Activated CD8-positive, alpha-beta memory T cell treated with anti-CD3 and anti-CD28 coated beads, Interleukin-2, amount 10 ng/mL, durations not matched to agents 7 days and 5 days (primary cell): ENCODE measurements around the gene DNHD1. TPM values are rescaled to one million over a fixed set of nuclear protein-coding genes. Genes with fewer than 3 reads are reported as not detected.

Experiments
- ATAC-seq: fragments of 150-1000 bp; cut with Tn5 transposase; one replicate; pipeline ENCODE4 v1.10.0; 2021; ENCODE audit warnings: moderate library complexity
- CTCF ChIA-PET: fragments of 350-600 bp; sonication (Branson Sonifier 250); formaldehyde crosslinking; loops from one replicate; lab custom pipeline; 2021; ENCODE audit warnings: antibody characterized with exemption; lab: Charles Lee
- DNase-seq: peaks from one replicate; pipeline ENCODE4 v3.0.0-alpha.2; 2020
- H3K27ac Mint-ChIP-seq: one replicate; pipeline ENCODE4 v1.8.0; 2021; ENCODE audit warnings: mild to moderate bottlenecking, mixed read lengths
- H3K27me3 Mint-ChIP-seq: one replicate; pipeline ENCODE4 v1.8.0; 2021; ENCODE audit warnings: mixed read lengths
- H3K36me3 Mint-ChIP-seq: one replicate; pipeline ENCODE4 v1.8.0; 2021; ENCODE audit warnings: mild to moderate bottlenecking, mixed read lengths
- H3K4me1 Mint-ChIP-seq: one replicate; pipeline ENCODE4 v1.8.0; 2021; ENCODE audit warnings: mixed read lengths
- H3K4me3 Mint-ChIP-seq: one replicate; pipeline ENCODE4 v1.8.0; 2021; ENCODE audit warnings: mild to moderate bottlenecking, moderate library complexity, mixed read lengths
- H3K9me3 Mint-ChIP-seq: one replicate; pipeline ENCODE4 v1.8.0; 2022; ENCODE audit warnings: low read depth, mixed read lengths
- total RNA-seq, 2 experiments: library from RNA; stranded (reverse); gene quantifications; one replicate each; pipeline ENCODE4 v1.2.3, GENCODE V29; 2021

Gene DNHD1
- total RNA-seq, 2 experiments from 2014 or later, result 17.4 to 25.3 TPM

DNA sequence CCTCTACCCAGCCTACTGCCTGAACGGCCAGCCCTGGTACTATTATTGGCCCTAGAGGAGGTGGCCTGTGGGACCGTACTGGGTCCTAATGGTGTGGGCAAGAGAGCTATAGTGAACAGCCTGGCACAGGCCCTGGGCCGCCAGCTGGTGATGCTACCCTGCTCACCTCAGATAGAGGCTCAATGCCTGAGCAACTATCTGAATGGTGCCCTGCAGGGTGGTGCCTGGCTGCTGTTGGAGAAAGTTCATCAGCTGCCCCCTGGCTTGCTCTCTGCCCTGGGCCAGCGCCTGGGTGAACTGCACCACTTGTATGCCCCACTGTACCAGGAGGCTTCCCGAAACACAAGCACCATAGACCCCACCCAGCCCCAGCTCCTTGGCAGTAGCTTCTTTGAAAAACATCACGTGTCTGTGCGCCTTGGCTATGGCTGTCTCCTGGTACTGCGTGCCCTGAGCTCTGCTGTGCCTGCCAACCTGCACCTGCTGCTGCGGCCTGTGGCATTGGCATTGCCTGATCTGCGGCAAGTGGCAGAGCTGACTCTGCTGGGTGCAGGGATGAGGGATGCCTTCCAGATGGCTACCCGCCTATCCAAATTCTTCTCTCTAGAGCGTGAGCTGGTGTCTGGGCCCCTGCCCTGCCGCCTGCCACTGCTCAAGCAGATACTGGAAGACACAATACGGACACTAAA lies 49.0 kb downstream of the DNHD1 start:
- H3K4me1 Mint-ChIP-seq, result peaks cover 10% of the 10 kb centered on the region
- ATAC-seq, result no peak
- no peak overlapping the region for H3K4me3 Mint-ChIP-seq
- H3K36me3 Mint-ChIP-seq, result peaks cover 5% of the 10 kb centered on the region
- no peak overlapping the region for H3K27ac Mint-ChIP-seq
- DNase-seq, result no peak
- CTCF ChIA-PET, result interaction anchor here (0.8 to 0.9 kb wide), 2 partner anchors 137 to 141 kb away, joined by 3 read pairs; partner anchors contain the start of gene MRPL17
- H3K27me3 Mint-ChIP-seq, result no peaks in the 10 kb centered on the region
- H3K9me3 Mint-ChIP-seq, result no peaks in the 10 kb centered on the region

DNA sequence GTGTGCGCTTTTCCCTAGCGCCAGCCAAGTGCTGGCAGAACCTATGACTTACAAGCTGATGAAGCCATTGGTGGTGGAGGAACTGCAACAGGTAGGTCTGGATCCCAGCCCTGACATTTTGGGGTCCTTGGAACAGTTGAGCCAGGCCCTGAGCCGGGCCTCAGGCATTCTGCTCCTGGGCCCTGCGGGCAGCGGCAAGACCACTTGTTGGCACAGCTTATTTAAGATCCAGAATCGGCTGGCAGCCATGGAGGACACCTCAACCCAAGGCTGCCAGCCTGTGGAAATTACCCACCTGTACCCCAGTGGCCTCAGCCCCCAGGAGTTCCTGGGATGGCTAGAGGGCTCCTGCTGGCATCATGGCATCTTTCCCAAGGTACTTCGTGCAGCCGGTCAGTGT lies 49.7 kb downstream of the DNHD1 start:
- DNase-seq (no peak), ATAC-seq (no peak)
- Mint-ChIP-seq H3K27me3 (no peaks in the 10 kb centered on the region), H3K27ac (no peak overlapping the region), H3K4me1 (peaks cover 10% of the 10 kb centered on the region), H3K9me3 (no peaks in the 10 kb centered on the region), H3K4me3 (no peak overlapping the region), H3K36me3 (peaks cover 4% of the 10 kb centered on the region)
- CTCF ChIA-PET, result interaction anchor here (0.8 kb wide), 1 partner anchor 136 kb away, joined by 3 read pairs; the partner anchor contains the start of gene MRPL17

DNA sequence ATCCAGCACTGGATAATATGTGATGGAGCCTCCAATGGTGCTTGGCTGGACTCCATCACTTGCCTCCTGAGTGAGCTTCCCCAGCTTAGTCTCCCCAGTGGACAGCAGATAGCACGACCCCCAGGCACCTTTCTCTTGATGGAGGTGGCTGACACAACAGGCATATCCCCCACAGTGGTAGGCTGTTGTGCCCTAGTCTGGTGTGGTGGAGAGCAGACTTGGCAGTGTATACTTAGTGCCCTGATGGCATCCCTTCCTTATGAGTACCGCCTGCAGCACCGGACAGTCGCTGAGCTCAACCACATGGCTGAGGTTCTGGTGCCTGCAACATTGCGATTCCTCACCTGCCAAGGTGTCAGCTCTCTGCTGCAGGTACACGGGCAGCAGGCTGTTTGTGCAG lies 50.1 kb downstream of the DNHD1 start:
- CTCF ChIA-PET, result no interaction called here
- H3K27me3 Mint-ChIP-seq, result no peaks in the 10 kb centered on the region
- peaks cover 10% of the 10 kb centered on the region for H3K4me1 Mint-ChIP-seq
- ATAC-seq (no peak), DNase-seq (no peak)
- no peaks in the 10 kb centered on the region for H3K9me3 Mint-ChIP-seq
- no peak overlapping the region for H3K27ac Mint-ChIP-seq
- peaks cover 4% of the 10 kb centered on the region for H3K36me3 Mint-ChIP-seq
- no peak overlapping the region for H3K4me3 Mint-ChIP-seq

DNA sequence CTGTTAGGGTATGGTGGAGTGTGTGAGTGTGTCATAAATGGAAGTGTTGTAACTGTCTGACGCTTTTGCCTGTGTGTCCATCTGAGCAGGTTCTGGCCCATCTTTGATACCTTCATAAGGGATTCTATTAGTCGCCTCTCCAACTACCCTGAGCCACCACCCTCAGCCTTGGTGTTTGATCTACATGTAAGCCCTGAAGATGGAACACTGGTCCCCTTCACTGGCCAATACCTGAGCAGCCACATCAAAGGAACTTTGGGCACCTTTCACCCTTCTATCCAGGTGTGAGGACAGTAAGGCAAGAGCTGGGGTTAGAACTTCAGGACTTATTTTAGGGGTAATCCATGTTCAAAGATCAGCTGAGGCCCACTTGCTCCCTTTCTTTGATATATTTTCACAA lies 51.0 kb downstream of the DNHD1 start:
- no peak for DNase-seq
- H3K9me3 Mint-ChIP-seq, result no peaks in the 10 kb centered on the region
- H3K4me1 Mint-ChIP-seq, result peaks cover under 1% of the 10 kb centered on the region
- H3K27ac Mint-ChIP-seq, result no peak overlapping the region
- no peak overlapping the region for H3K4me3 Mint-ChIP-seq
- CTCF ChIA-PET, result interaction anchor here (1.4 kb wide), 3 partner anchors 13 to 16 kb away, joined by 3 to 4 read pairs (median 3); no protein-coding TSS in a partner anchor
- ATAC-seq, result no peak
- H3K36me3 Mint-ChIP-seq, result no peaks in the 10 kb centered on the region
- no peaks in the 10 kb centered on the region for H3K27me3 Mint-ChIP-seq

DNA sequence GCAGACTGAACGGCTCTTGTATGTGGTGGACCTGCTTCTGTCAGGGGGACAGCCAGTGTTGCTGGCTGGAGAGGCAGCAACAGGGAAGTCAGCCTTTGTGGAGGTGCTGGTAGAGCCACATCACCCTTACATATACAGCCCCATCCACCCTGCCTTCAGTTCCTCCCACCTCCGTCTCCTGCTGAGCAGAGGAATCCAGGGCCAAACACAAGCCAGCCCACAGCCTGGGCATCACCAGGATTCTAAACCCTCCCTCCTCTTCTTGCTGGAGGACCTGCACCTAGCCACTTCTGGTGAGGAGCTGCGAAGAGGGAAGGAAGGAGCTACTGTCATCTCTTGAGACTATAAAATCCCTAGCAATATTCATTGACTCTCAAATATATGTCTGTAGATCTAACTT lies 51.6 kb downstream of the DNHD1 start:
- Mint-ChIP-seq H3K4me1 (no peaks in the 10 kb centered on the region), H3K9me3 (no peaks in the 10 kb centered on the region), H3K36me3 (no peaks in the 10 kb centered on the region), H3K4me3 (no peak overlapping the region), H3K27me3 (no peaks in the 10 kb centered on the region), H3K27ac (no peak overlapping the region)
- CTCF ChIA-PET, result interaction anchor here (1.4 kb wide), 3 partner anchors 12 to 17 kb away, joined by 3 to 4 read pairs (median 3); no protein-coding TSS in a partner anchor
- ATAC-seq (no peak), DNase-seq (no peak)

DNA sequence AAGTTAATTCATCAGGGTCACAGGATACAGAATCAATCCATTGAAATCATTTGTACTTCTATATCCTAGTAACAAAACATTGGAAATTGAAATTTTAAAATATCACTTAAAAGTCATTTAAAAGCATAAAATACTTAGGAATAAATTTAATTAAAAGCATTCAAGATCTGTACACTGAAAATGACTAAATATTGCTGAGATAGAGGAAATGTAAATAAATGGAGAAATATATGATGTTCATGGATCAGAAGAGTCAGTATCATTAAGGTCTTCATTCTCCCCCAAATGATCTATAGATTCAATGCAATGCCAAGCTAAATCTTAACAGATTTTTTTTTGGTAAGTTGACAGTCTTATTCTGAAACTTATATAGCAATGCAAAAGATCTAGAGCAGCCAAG lies 56.6 kb downstream of the DNHD1 start:
- no peak overlapping the region for H3K27ac Mint-ChIP-seq
- H3K4me1 Mint-ChIP-seq, result no peaks in the 10 kb centered on the region
- DNase-seq, result no peak
- H3K4me3 Mint-ChIP-seq, result no peak overlapping the region
- CTCF ChIA-PET, result no interaction called here
- no peaks in the 10 kb centered on the region for H3K36me3 Mint-ChIP-seq
- no peaks in the 10 kb centered on the region for H3K27me3 Mint-ChIP-seq
- ATAC-seq, result no peak
- no peaks in the 10 kb centered on the region for H3K9me3 Mint-ChIP-seq

DNA sequence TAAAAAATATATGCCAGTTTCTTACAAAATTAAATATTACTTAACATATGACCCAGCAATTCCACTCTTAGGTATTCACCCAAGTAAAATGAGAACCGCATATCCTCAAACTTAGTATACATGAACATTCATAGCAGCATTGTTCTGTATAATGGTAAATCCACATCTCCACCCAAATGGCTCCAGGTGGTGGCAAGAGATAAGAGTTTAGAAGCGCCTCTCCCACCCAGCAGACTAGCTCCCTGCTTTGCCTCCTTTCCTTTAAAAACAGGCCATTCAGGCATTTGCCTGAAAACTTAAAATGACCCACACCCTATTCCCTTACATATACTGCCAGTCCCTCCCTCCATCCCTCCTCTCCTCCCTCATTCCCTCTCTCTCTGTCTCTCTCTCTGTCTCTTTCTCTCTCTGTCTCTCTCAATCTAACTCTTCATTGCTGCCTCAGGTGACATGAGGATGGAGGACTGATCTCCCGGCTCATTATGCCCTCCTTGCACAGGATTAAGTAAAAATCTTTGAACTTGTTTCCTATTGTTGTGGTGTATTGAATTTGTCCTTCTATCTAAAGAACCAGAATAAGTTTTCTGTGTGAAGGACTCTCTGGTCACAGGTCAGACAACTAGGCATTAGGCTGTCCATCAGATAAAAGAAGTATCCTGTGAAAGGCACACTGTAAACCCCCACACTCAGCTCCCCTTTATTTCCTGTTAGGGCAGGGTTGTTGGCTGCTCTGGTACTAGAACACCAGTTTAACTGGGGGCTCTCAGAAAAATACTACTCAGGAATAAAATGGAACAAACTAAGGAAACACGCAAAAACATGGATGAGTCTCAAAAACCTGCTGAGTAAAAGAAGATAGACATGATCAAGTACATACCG lies 58.0 kb downstream of the DNHD1 start:
- no peaks in the 10 kb centered on the region for H3K9me3 Mint-ChIP-seq
- H3K27me3 Mint-ChIP-seq, result no peaks in the 10 kb centered on the region
- H3K4me1 Mint-ChIP-seq, result no peaks in the 10 kb centered on the region
- no peak for ATAC-seq
- no peak overlapping the region for H3K27ac Mint-ChIP-seq
- DNase-seq, result no peak
- no peak overlapping the region for H3K4me3 Mint-ChIP-seq
- H3K36me3 Mint-ChIP-seq, result no peaks in the 10 kb centered on the region
- CTCF ChIA-PET, result interaction anchor here (1.0 to 1.2 kb wide), 2 partner anchors 13 to 24 kb away, joined by 3 read pairs; no protein-coding TSS in a partner anchor

DNA sequence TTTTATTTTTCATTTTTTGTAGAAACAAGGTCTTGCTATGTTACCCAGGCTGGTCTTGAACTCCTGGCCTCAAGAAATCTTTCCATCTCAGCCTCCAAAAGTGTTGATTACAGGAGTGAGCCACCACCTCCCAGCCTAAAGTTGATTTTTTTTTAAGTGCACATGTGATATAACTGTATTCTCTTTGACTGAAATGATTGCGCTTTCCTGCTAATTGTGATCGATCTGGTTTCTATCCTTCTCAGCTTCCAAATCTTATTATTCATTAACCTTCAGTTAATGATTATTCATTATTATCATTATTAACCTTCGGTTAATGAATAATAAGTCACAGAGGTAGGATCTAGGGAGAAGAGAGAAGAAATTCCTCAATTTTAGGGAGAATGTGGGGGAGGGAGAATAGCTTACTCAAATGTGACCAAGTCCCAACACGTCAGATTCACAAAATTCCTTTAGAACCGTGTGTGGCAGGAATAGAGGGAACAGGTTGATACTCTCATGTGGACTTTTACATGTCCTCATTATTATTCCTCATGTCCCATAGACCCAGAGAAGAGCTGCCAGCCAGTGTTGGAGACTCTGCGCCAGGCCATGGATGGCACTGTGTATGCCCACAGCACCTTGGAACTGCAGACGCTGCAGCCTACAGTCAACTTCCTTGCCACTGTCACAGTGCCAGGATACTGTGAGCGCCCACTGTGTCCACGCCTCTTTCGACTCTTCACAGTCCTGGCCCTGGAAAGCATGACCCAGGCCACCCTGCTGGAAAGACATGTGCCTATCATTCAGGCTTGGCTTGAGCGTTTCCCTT lies 59.3 kb downstream of the DNHD1 start:
- Mint-ChIP-seq H3K27ac (no peak overlapping the region), H3K4me1 (no peaks in the 10 kb centered on the region), H3K36me3 (no peaks in the 10 kb centered on the region), H3K9me3 (no peaks in the 10 kb centered on the region), H3K27me3 (no peaks in the 10 kb centered on the region), H3K4me3 (no peak overlapping the region)
- ATAC-seq, result no peak
- no peak for DNase-seq
- CTCF ChIA-PET, result interaction anchor here (1.0 to 1.2 kb wide), 2 partner anchors 15 to 25 kb away, joined by 3 read pairs; no protein-coding TSS in a partner anchor

DNA sequence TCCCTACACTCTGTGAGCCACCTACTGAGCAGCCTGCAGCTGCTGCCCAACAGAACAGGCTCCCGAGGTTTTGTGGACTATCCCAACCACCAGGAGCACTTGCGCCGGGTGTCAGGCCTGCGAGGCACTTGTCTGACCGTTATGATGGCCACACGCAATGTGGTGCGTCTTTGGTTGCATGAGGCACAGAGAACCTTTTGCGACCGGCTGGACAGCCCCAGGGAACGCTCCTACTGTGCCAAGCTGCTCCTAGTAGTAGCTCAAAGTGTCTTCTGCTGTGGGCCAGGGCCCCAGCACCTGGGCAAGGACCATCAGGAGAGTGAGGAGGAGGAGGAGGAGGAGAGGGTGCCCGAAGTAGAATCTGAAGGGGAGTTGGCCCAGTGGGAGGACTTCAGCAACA lies 60.0 kb downstream of the DNHD1 start:
- ATAC-seq (no peak), DNase-seq (no peak)
- Mint-ChIP-seq H3K4me3 (no peak overlapping the region), H3K9me3 (no peaks in the 10 kb centered on the region), H3K27ac (no peak overlapping the region), H3K4me1 (no peaks in the 10 kb centered on the region), H3K36me3 (no peaks in the 10 kb centered on the region), H3K27me3 (no peaks in the 10 kb centered on the region)
- CTCF ChIA-PET, result no interaction called here

DNA sequence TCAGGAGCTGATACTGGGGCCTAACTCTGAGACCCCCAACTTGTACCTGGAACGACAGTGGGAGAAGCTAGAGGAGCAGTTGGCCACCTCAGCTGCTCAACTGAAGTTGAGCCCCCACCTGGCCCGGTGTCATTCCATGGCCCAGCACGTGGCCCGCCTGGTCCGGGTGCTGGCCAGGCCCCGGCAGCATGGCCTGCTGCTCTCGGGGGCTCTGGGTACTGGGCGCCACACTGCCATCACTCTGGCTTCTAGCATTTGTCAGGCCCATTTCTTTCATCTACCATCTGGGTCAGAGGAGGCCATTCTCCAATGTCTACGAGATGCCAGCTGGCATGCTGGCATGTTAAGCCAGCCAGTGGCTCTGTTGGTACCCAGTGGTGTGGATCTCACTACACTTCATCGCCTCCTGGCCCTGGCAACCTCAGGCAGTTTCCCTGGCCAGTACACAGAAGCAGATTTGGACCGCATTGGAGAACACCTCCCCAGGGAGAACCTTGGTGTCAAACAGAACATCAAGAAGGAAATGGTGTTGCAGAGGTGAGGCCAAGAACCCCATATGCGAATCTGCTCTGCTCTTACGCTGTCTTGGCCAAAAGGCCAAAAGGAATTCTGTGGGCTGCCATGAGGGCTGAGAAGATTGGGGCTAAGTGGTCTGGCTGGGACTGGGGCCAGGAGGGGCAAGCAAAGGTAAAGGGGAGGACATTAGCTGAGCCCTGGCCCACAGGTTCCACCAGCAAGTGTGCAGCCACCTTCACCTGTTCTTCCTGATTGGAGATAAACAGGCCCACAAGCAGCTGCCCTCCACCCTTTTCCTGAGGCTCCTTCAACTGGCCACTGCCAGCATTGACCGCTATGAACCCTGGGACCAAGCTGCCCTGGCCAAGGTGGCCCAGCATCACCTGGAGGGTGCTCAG lies 60.9 kb downstream of the DNHD1 start:
- Mint-ChIP-seq H3K4me1 (no peaks in the 10 kb centered on the region), H3K27ac (no peak overlapping the region), H3K36me3 (no peaks in the 10 kb centered on the region), H3K9me3 (no peaks in the 10 kb centered on the region), H3K4me3 (no peak overlapping the region), H3K27me3 (no peaks in the 10 kb centered on the region)
- DNase-seq (no peak), ATAC-seq (no peak)
- CTCF ChIA-PET, result no interaction called here

DNA sequence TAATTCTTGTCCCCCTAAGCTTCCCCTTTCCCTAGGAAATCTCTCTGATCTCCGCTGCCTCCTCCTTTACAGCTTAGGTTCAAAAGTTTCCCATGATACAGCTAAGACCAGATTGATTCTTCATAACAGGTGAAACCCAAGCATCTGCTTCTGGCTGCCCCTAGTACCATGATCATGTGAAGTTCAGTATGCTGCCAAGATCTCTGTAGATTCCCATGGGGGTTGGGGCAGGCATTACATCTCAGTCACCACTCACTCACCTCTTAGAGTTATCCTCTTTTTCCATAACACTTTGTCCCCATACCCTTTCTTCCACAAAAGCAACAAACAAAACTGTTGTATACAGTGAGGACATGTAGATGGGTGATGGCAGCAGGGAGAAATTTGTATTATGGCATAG lies 62.3 kb downstream of the DNHD1 start:
- Mint-ChIP-seq H3K27me3 (no peaks in the 10 kb centered on the region), H3K4me3 (no peak overlapping the region), H3K36me3 (no peaks in the 10 kb centered on the region), H3K27ac (no peak overlapping the region), H3K4me1 (no peaks in the 10 kb centered on the region), H3K9me3 (no peaks in the 10 kb centered on the region)
- DNase-seq, result no peak
- no peak for ATAC-seq
- CTCF ChIA-PET, result interaction anchor here (1.5 kb wide), 1 partner anchor 45 kb away, joined by 3 read pairs; no protein-coding TSS in a partner anchor

DNA sequence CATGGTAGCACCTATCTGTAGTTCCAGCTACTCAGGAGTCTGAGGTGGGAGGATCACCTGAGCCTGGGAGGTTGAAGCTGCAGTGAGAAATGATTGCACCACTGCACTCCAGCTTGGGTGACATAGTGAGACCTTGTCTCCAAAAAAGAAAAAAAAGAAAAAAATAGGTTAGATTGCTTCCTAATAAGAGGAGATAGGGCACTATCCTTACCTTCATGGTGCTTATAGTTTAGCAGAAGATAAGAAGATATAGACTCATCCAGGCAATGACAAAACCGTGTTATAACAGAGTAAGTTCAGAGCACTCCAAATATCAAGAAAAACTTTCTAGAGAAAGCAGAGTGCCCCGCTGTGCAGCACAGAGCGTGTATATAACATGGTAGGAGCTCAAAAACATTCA lies 64.2 kb downstream of the DNHD1 start:
- CTCF ChIA-PET, result interaction anchor here (1.2 to 3.1 kb wide), 2 partner anchors 13 to 30 kb away, joined by 3 to 10 read pairs; no protein-coding TSS in a partner anchor
- no peak overlapping the region for H3K4me3 Mint-ChIP-seq
- H3K36me3 Mint-ChIP-seq, result no peaks in the 10 kb centered on the region
- H3K27me3 Mint-ChIP-seq, result no peaks in the 10 kb centered on the region
- DNase-seq, result no peak
- no peak overlapping the region for H3K27ac Mint-ChIP-seq
- no peaks in the 10 kb centered on the region for H3K4me1 Mint-ChIP-seq
- H3K9me3 Mint-ChIP-seq, result no peaks in the 10 kb centered on the region
- ATAC-seq, result no peak
